CD14-positive monocyte (primary cell): Measurements from ENCODE around the gene AP2B1. TPM values are rescaled to one million over a fixed set of nuclear protein-coding genes. Genes with fewer than 3 reads are reported as not detected.

Experiments
- DNase-seq, 3 donors: peaks; one replicate each; pipeline ENCODE4 v3.0.0-alpha.2; 2011 to 2022
- H2AFZ ChIP-seq: 2 replicates; pipeline ENCODE4 v1.6.0; 2012; ENCODE audit warnings: mild to moderate bottlenecking, low read depth, low read length, inconsistent platforms; ENCODE audit not compliant: insufficient read depth, poor library complexity, severe bottlenecking
- H3K27ac ChIP-seq, 2 donors: 1 replicate in 1 of 2; 2 replicates in 1 of 2; pipeline ENCODE4 v1.5.1; 2012 to 2013; ENCODE audit warnings: low read length in 2 of 2, control low read depth in 1 of 2, inconsistent platforms in 1 of 2, low read depth in 1 of 2, mild to moderate bottlenecking in 1 of 2
- H3K27me3 ChIP-seq, 2 donors: one replicate each; pipeline versions ENCODE4 v1.6.0 to v1.6.1; 2011 to 2013; ENCODE audit warnings: low read length in 2 of 2; ENCODE audit not compliant: control insufficient read depth in 2 of 2, insufficient read depth in 2 of 2
- H3K36me3 ChIP-seq, 2 donors: replicated peaks in 1 of 2; 1 replicate in 1 of 2; 2 replicates in 1 of 2; pipeline versions ENCODE4 v1.5.1 to v1.6.1; 2012 to 2013; ENCODE audit warnings: low read length in 2 of 2, control low read depth in 1 of 2, inconsistent platforms in 1 of 2, mild to moderate bottlenecking in 1 of 2; ENCODE audit not compliant: insufficient read depth in 2 of 2, control insufficient read depth in 1 of 2
- H3K4me1 ChIP-seq, 2 donors: 1 replicate in 1 of 2; 2 replicates in 1 of 2; pipeline versions ENCODE4 v1.5.1 to v1.6.1; 2012 to 2013; ENCODE audit warnings: low read length in 2 of 2, control low read depth in 1 of 2, inconsistent platforms in 1 of 2, mild to moderate bottlenecking in 1 of 2, moderate library complexity in 1 of 2; ENCODE audit not compliant: insufficient read depth in 2 of 2, control insufficient read depth in 1 of 2
- H3K4me2 ChIP-seq: replicated peaks from 2 replicates; pipeline ENCODE3; 2012; ENCODE audit warnings: low read length, moderate library complexity, mild to moderate bottlenecking; ENCODE audit not compliant: poor library complexity, severe bottlenecking; ENCODE audit errors: extremely low read depth
- H3K4me3 ChIP-seq, 3 experiments: fragments of 200-600 bp in 1 of 3; sonication (generic) in 1 of 3; replicated peaks in 1 of 3; 1 replicate in 2 of 3; 2 replicates in 1 of 3; pipeline ENCODE4 v1.5.1; 2011 to 2013; ENCODE audit warnings: low read length in 3 of 3, mild to moderate bottlenecking in 3 of 3, control low read depth in 2 of 3, low read depth in 2 of 3, inconsistent platforms in 1 of 3, moderate library complexity in 1 of 3
- H3K79me2 ChIP-seq: 2 replicates; pipeline ENCODE4 v1.6.0; 2012; ENCODE audit warnings: mild to moderate bottlenecking, control low read depth, inconsistent platforms, low read length, moderate library complexity; ENCODE audit not compliant: insufficient read depth
- H3K9ac ChIP-seq: 2 replicates; pipeline ENCODE4 v1.6.0; 2017; ENCODE audit warnings: low read length, mild to moderate bottlenecking; ENCODE audit not compliant: insufficient read depth, poor library complexity, severe bottlenecking
- H3K9me3 ChIP-seq, 2 donors: replicated peaks in 1 of 2; 1 replicate in 1 of 2; 2 replicates in 1 of 2; pipeline versions ENCODE4 v1.5.1 to v1.6.1; 2012 to 2013; ENCODE audit warnings: low read length in 2 of 2, control low read depth in 1 of 2; ENCODE audit not compliant: control insufficient read depth in 1 of 2, insufficient read depth in 1 of 2
- H4K20me1 ChIP-seq: 2 replicates; pipeline ENCODE4 v1.6.0; 2012; ENCODE audit warnings: mild to moderate bottlenecking, low read length, control low read depth, moderate library complexity; ENCODE audit not compliant: insufficient read depth
- H3K27ac Mint-ChIP-seq, 7 donors: one replicate each; pipeline ENCODE4 v1.8.0; 2020; ENCODE audit warnings: mild to moderate bottlenecking in 7 of 7, mixed read lengths in 7 of 7, moderate library complexity in 6 of 7, inconsistent platforms in 2 of 7
- H3K27me3 Mint-ChIP-seq, 3 donors: one replicate each; pipeline ENCODE4 v1.8.0; 2021 to 2022; ENCODE audit warnings: low read depth in 3 of 3, mild to moderate bottlenecking in 3 of 3, mixed read lengths in 3 of 3, moderate library complexity in 3 of 3, inconsistent platforms in 1 of 3
- H3K36me3 Mint-ChIP-seq, 2 donors: one replicate each; pipeline ENCODE4 v1.8.0; 2020; ENCODE audit warnings: mixed read lengths in 2 of 2, inconsistent platforms in 1 of 2, mild to moderate bottlenecking in 1 of 2
- H3K4me1 Mint-ChIP-seq: one replicate; pipeline ENCODE4 v1.8.0; 2020; ENCODE audit warnings: mild to moderate bottlenecking, mixed read lengths
- H3K4me3 Mint-ChIP-seq, 2 donors: one replicate each; pipeline ENCODE4 v1.8.0; 2020; ENCODE audit warnings: mild to moderate bottlenecking in 2 of 2, mixed read lengths in 2 of 2, moderate library complexity in 1 of 2
- H3K9me3 Mint-ChIP-seq, 7 donors: one replicate each; pipeline ENCODE4 v1.8.0; 2020 to 2022; ENCODE audit warnings: mixed read lengths in 7 of 7, mild to moderate bottlenecking in 6 of 7, moderate library complexity in 6 of 7, inconsistent platforms in 2 of 7
- WGBS: methylation state at CpG from one replicate; pipeline ENCODE4 v1.1.5; 2013; ENCODE audit warnings: missing lambda C conversion rate; ENCODE audit not compliant: insufficient coverage; 5-methylcytosine and 5-hydroxymethylcytosine counted together
- intact Hi-C, 2 donors: fragments of 100-400 bp; cut with micrococcal nuclease; formaldehyde crosslinking; loops; one replicate each; pipeline versions ENCODE4 v1.15.0 to v1.15.1; 2023
- polyA plus RNA-seq, 3 donors: library from polyadenylated mRNA; depleted of rRNA in 1 of 3; unstranded in 2 of 3; stranded (reverse) in 1 of 3; fragments of 300-500 nt in 2 of 3; fragments of >200 nt in 1 of 3; fragmentation: Illumina TruSeq in 2 of 3; gene quantifications; 1 replicate in 2 of 3; 2 replicates in 1 of 3; pipeline ENCODE4 v1.2.3, GENCODE V29; 2012 to 2021
- TF ChIP-seq, protein P1 (sequence below): fragments of 200-600 bp; IDR thresholded peaks from one replicate; pipeline ENCODE4 v1.8.0; 2022; ENCODE audit warnings: antibody characterized with exemption, mild to moderate bottlenecking

The AP2B1 gene
- polyA plus RNA-seq, 3 donors, result 28.7 to 44.2 (median 29.4) TPM

DNA sequence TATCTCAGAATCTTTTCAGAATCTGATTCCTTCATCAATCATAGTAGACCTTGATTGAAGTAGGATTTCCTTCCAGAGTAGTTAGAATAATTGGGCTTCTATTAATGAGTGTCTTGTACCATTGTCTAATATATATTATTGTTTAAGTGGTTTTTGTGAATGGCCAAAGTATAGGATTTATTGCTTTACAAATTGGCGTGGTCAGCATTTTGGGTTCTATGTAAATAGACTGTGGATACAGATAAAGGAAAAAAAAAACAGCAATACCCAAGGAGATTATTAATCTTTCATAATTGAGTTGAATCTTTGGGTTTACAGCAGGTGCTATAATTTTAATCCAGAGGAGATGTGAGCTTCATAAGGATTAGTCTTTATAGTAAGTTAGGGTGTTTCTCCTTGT lies 64.3 kb downstream of the AP2B1 start:
- intact Hi-C loops, result no loop called here
- H3K36me3 ChIP-seq, result peaks cover 56 to 79% of the 10 kb centered on the region in 2 donors
- TF ChIP-seq, protein P1, sequence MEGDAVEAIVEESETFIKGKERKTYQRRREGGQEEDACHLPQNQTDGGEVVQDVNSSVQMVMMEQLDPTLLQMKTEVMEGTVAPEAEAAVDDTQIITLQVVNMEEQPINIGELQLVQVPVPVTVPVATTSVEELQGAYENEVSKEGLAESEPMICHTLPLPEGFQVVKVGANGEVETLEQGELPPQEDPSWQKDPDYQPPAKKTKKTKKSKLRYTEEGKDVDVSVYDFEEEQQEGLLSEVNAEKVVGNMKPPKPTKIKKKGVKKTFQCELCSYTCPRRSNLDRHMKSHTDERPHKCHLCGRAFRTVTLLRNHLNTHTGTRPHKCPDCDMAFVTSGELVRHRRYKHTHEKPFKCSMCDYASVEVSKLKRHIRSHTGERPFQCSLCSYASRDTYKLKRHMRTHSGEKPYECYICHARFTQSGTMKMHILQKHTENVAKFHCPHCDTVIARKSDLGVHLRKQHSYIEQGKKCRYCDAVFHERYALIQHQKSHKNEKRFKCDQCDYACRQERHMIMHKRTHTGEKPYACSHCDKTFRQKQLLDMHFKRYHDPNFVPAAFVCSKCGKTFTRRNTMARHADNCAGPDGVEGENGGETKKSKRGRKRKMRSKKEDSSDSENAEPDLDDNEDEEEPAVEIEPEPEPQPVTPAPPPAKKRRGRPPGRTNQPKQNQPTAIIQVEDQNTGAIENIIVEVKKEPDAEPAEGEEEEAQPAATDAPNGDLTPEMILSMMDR, result no peak
- H3K36me3 Mint-ChIP-seq, result peaks cover 52 to 73% of the 10 kb centered on the region in 2 donors
- no peaks in the 10 kb centered on the region for H3K27me3 ChIP-seq
- no peak for DNase-seq
- H3K9me3 Mint-ChIP-seq, result peaks cover 0 to 2% (median 0%) of the 10 kb centered on the region in 7 donors
- no peaks in the 10 kb centered on the region for H3K9me3 ChIP-seq
- H3K4me3 ChIP-seq, result no peak overlapping the region
- H3K27ac ChIP-seq, result no peak overlapping the region
- no peak overlapping the region for H3K4me3 Mint-ChIP-seq
- no peak overlapping the region for H3K4me2 ChIP-seq
- H4K20me1 ChIP-seq, result no peaks in the 10 kb centered on the region
- H3K4me1 Mint-ChIP-seq, result no peaks in the 10 kb centered on the region
- WGBS, result no CpG with 5 or more reads among the region's 1 CpG
- no peaks in the 10 kb centered on the region for H3K4me1 ChIP-seq
- no peak overlapping the region for H3K27ac Mint-ChIP-seq
- no peaks in the 10 kb centered on the region for H3K27me3 Mint-ChIP-seq
- H3K79me2 ChIP-seq, result no peaks in the 10 kb centered on the region
- H2AFZ ChIP-seq, result no peak overlapping the region
- H3K9ac ChIP-seq, result no peak overlapping the region

DNA sequence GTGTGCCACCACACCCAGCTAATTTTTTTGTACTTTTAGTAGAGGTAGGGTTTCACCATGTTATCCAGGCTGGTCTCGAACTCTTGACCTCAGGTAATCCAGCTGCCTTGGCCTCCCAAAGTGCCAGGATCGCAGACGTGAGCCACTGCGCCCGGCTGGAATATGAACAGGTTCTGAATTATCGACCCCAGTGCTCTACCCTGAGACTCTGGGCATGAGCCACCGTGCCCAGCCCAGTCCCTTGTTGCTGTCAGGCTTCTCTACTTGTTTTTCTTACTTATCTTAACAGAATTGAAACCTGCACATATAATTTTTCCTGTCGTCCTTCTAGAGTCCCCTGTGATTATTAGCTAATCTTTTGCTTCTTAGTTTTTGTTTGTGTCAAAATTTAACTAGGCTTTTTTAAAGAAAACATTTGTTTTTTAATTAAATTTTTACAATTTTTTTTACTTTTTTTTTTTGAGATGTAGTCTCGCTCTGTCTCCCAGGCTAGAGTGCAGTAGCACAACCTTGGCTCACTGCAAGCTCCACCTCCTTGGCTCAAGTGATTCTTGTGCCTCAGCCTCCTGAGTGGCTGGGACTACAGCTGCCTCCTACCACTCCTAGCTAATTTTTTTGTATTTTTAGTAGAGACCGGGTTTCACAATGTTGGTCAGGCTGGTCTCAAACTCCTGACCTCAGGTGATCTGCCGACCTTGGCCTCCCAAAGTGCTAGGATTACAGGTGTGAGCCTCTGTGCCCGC lies 66.7 kb downstream of the AP2B1 start:
- H3K4me3 Mint-ChIP-seq, result no peak overlapping the region
- H3K27ac Mint-ChIP-seq, result peak overlapping the region in 1 of 7 donors; percentile 10
- Histone ChIP-seq H2AFZ (no peak overlapping the region), H3K4me3 (no peak overlapping the region), H3K27me3 (no peaks in the 10 kb centered on the region), H3K4me2 (no peak overlapping the region), H3K36me3 (peaks cover 60 to 77% of the 10 kb centered on the region in 2 donors), H3K79me2 (no peaks in the 10 kb centered on the region), H3K4me1 (no peaks in the 10 kb centered on the region), H3K27ac (no peak overlapping the region), H4K20me1 (no peaks in the 10 kb centered on the region), H3K9me3 (no peaks in the 10 kb centered on the region), H3K9ac (no peak overlapping the region)
- peaks cover 60 to 75% of the 10 kb centered on the region in 2 donors for H3K36me3 Mint-ChIP-seq
- 96% methylated on average over 7 of the region's 12 CpGs for WGBS
- H3K9me3 Mint-ChIP-seq, result peaks cover 0 to 2% (median 0%) of the 10 kb centered on the region in 7 donors
- intact Hi-C loops, result no loop called here
- H3K27me3 Mint-ChIP-seq, result no peaks in the 10 kb centered on the region
- no peaks in the 10 kb centered on the region for H3K4me1 Mint-ChIP-seq
- TF ChIP-seq, protein P1, result no peak
- DNase-seq, result no peak
